ENCODE measurements around the gene TTLL10.

The TTLL10 gene

GRCh38 chr1:1203561-1204424 is 30.1 kb downstream of the TTLL10 start:
- 85 to 88% methylated on average over 45 to 49 of the region's 49 CpGs for WGBS, 2 experiments (ENCODE audit: insufficient coverage in 2 of 2)
- H3K9me3 ChIP-seq (ENCODE audit: control insufficient read depth, low read length), result no peaks in the 10 kb centered on the region
- H3K27ac ChIP-seq (ENCODE audit: low read depth, low read length, severe bottlenecking), result no peak overlapping the region
- no peaks in the 10 kb centered on the region for H3K36me3 ChIP-seq (ENCODE audit: control insufficient read depth, insufficient read depth, low read length)
- H3K4me3 ChIP-seq (ENCODE audit: extremely low read depth, insufficient read depth, low read length, poor library complexity, severe bottlenecking), result no peak overlapping the region
- H3K4me1 ChIP-seq (ENCODE audit: control insufficient read depth, insufficient read depth, low read length, poor library complexity, severe bottlenecking), result peaks cover 3% of the 10 kb centered on the region

- peaks cover 3% of the 10 kb centered on the region for H3K4me1 ChIP-seq (ENCODE audit: control insufficient read depth, insufficient read depth, low read length, poor library complexity, severe bottlenecking)
- no peaks in the 10 kb centered on the region for H3K9me3 ChIP-seq (ENCODE audit: control insufficient read depth, low read length)
- WGBS, 2 experiments (ENCODE audit: insufficient coverage in 2 of 2), result 88% methylated on average over 1 of the region's 8 CpGs; no CpG with 5 or more reads in 1 of the 2 experiments
- H3K27ac ChIP-seq (ENCODE audit: low read depth, low read length, severe bottlenecking), result no peak overlapping the region
- no peaks in the 10 kb centered on the region for H3K36me3 ChIP-seq (ENCODE audit: control insufficient read depth, insufficient read depth, low read length)
- H3K4me3 ChIP-seq (ENCODE audit: extremely low read depth, insufficient read depth, low read length, poor library complexity, severe bottlenecking), result no peak overlapping the region
These were observed 30.8 kb downstream of the TTLL10 start for GRCh38 chr1:1204425-1204920.

GRCh38 chr1:1204998-1205768 is 31.5 kb downstream of the TTLL10 start:
- Histone ChIP-seq H3K9me3 (ENCODE audit: control insufficient read depth, low read length) (no peaks in the 10 kb centered on the region), H3K4me3 (ENCODE audit: extremely low read depth, insufficient read depth, low read length, poor library complexity, severe bottlenecking) (no peak overlapping the region), H3K27ac (ENCODE audit: low read depth, low read length, severe bottlenecking) (no peak overlapping the region), H3K4me1 (ENCODE audit: control insufficient read depth, insufficient read depth, low read length, poor library complexity, severe bottlenecking) (peaks cover 3% of the 10 kb centered on the region), H3K36me3 (ENCODE audit: control insufficient read depth, insufficient read depth, low read length) (no peaks in the 10 kb centered on the region)
- WGBS, 2 experiments (ENCODE audit: insufficient coverage in 2 of 2), result 88 to 92% methylated on average over 16 of the region's 19 CpGs

GRCh38 chr1:1205769-1206375 is 32.2 kb downstream of the TTLL10 start:
- no peak overlapping the region for H3K27ac ChIP-seq (ENCODE audit: low read depth, low read length, severe bottlenecking)
- no peaks in the 10 kb centered on the region for H3K36me3 ChIP-seq (ENCODE audit: control insufficient read depth, insufficient read depth, low read length)
- peak overlapping the region; percentile 8 for H3K4me3 ChIP-seq (ENCODE audit: extremely low read depth, insufficient read depth, low read length, poor library complexity, severe bottlenecking)
- H3K4me1 ChIP-seq (ENCODE audit: control insufficient read depth, insufficient read depth, low read length, poor library complexity, severe bottlenecking), result peaks cover 3% of the 10 kb centered on the region
- H3K9me3 ChIP-seq (ENCODE audit: control insufficient read depth, low read length), result no peaks in the 10 kb centered on the region
- WGBS, 2 experiments (ENCODE audit: insufficient coverage in 2 of 2), result 31 to 33% methylated on average over 29 to 30 of the region's 31 CpGs

GRCh38 chr1:1206376-1206965 is 32.8 kb downstream of the TTLL10 start, which contains the start of gene TNFRSF18:
TNFRSF18 (minus strand) TSS chr1:1206592; CDS start chr1:1206571, 21 bp downstream.
- peak within 1 kb of the TSS; percentile 8 for H3K4me3 ChIP-seq (ENCODE audit: extremely low read depth, insufficient read depth, low read length, poor library complexity, severe bottlenecking)
- 4 to 7% methylated on average over 27 to 38 of the region's 49 CpGs for WGBS, 2 experiments (ENCODE audit: insufficient coverage in 2 of 2)
- no peaks in the 10 kb centered on the region for H3K36me3 ChIP-seq (ENCODE audit: control insufficient read depth, insufficient read depth, low read length)
- no peak within 1 kb of the TSS for H3K27ac ChIP-seq (ENCODE audit: low read depth, low read length, severe bottlenecking)
- H3K9me3 ChIP-seq (ENCODE audit: control insufficient read depth, low read length), result no peaks in the 10 kb centered on the region
- H3K4me1 ChIP-seq (ENCODE audit: control insufficient read depth, insufficient read depth, low read length, poor library complexity, severe bottlenecking), result peaks cover 3% of the 10 kb centered on the region

- no peak overlapping the region for H3K4me3 ChIP-seq (ENCODE audit: extremely low read depth, insufficient read depth, low read length, poor library complexity, severe bottlenecking)
These were observed 33.4 kb downstream of the TTLL10 start for GRCh38 chr1:1206966-1207531.

GRCh38 chr1:1207571-1207892 is 33.9 kb downstream of the TTLL10 start:
- H3K9me3 ChIP-seq (ENCODE audit: control insufficient read depth, low read length), result no peaks in the 10 kb centered on the region
- no peak overlapping the region for H3K27ac ChIP-seq (ENCODE audit: low read depth, low read length, severe bottlenecking)
- H3K4me1 ChIP-seq (ENCODE audit: control insufficient read depth, insufficient read depth, low read length, poor library complexity, severe bottlenecking), result peaks cover 3% of the 10 kb centered on the region
- no peaks in the 10 kb centered on the region for H3K36me3 ChIP-seq (ENCODE audit: control insufficient read depth, insufficient read depth, low read length)
- WGBS, 2 experiments (ENCODE audit: insufficient coverage in 2 of 2), result 84 to 90% methylated on average over 7 to 11 of the region's 11 CpGs
- H3K4me3 ChIP-seq (ENCODE audit: extremely low read depth, insufficient read depth, low read length, poor library complexity, severe bottlenecking), result no peak overlapping the region

More at GRCh38 chr1:1206966-1207531, 33.4 kb downstream of the TTLL10 start:
- WGBS, 2 experiments (ENCODE audit: insufficient coverage in 2 of 2), result 82 to 87% methylated on average over 12 to 13 of the region's 19 CpGs
- Histone ChIP-seq H3K4me1 (ENCODE audit: control insufficient read depth, insufficient read depth, low read length, poor library complexity, severe bottlenecking) (peaks cover 3% of the 10 kb centered on the region), H3K36me3 (ENCODE audit: control insufficient read depth, insufficient read depth, low read length) (no peaks in the 10 kb centered on the region), H3K27ac (ENCODE audit: low read depth, low read length, severe bottlenecking) (no peak overlapping the region), H3K9me3 (ENCODE audit: control insufficient read depth, low read length) (no peaks in the 10 kb centered on the region)

- Histone ChIP-seq H3K36me3 (ENCODE audit: control insufficient read depth, insufficient read depth, low read length) (no peaks in the 10 kb centered on the region), H3K4me1 (ENCODE audit: control insufficient read depth, insufficient read depth, low read length, poor library complexity, severe bottlenecking) (peaks cover 3% of the 10 kb centered on the region), H3K9me3 (ENCODE audit: control insufficient read depth, low read length) (no peaks in the 10 kb centered on the region), H3K27ac (ENCODE audit: low read depth, low read length, severe bottlenecking) (no peak overlapping the region), H3K4me3 (ENCODE audit: extremely low read depth, insufficient read depth, low read length, poor library complexity, severe bottlenecking) (no peak overlapping the region)
- WGBS, 2 experiments (ENCODE audit: insufficient coverage in 2 of 2), result 91 to 95% methylated on average over 34 of the region's 38 CpGs
These were observed 35.2 kb downstream of the TTLL10 start for GRCh38 chr1:1208713-1209433.

GRCh38 chr1:1210726-1211540 is 37.3 kb downstream of the TTLL10 start:
- no peak overlapping the region for H3K4me3 ChIP-seq (ENCODE audit: extremely low read depth, insufficient read depth, low read length, poor library complexity, severe bottlenecking)
- peaks cover under 1% of the 10 kb centered on the region for H3K36me3 ChIP-seq (ENCODE audit: control insufficient read depth, insufficient read depth, low read length)
- H3K9me3 ChIP-seq (ENCODE audit: control insufficient read depth, low read length), result no peaks in the 10 kb centered on the region
- WGBS, 2 experiments (ENCODE audit: insufficient coverage in 2 of 2), result 92 to 94% methylated on average over 22 to 28 of the region's 31 CpGs
- H3K4me1 ChIP-seq (ENCODE audit: control insufficient read depth, insufficient read depth, low read length, poor library complexity, severe bottlenecking), result peaks cover 3% of the 10 kb centered on the region
- no peak overlapping the region for H3K27ac ChIP-seq (ENCODE audit: low read depth, low read length, severe bottlenecking)

All from mesodermal cell (in vitro differentiated cells).